Activated CD4-positive, alpha-beta T cell treated with anti-CD3 and anti-CD28 coated beads, Interleukin-2, amount 50 U/mL, for 48 hours (primary cell): ENCODE measurements around the gene VN1R5.

Experiments used
- DNase-seq, 2 experiments: peaks; one replicate each; pipeline ENCODE4 v3.0.0-alpha.2; 2020

Gene VN1R5

DNA sequence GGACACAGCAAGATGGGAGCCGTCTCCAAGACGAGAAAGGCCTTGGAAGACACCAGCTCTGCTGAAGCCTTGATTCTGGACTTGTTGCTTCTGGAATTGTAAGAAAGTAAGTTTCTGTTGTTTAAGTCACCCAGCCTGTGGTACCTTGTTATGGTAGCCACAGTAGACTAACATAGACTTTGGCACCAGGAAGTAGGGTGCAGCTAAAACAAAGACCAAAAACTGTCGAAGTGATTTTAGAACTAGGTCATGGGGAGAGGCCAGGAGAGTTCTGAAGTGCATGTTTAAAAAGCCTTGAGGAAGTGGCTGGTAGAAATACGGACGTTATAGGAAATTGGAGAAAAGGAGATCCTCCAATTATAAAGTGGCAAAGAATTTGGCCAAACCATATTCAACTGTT, 47.3 kb downstream of the VN1R5 start:
- no peak for DNase-seq

GRCh38 chr1:247304031-247304430, 48.2 kb downstream of the VN1R5 start:
- DNase-seq = no peak
